HepG2 (cell line): Measurements from ENCODE around the gene RERE. TPM values are rescaled to one million over a fixed set of nuclear protein-coding genes. Genes with fewer than 3 reads are reported as not detected.

Experiments used
- BCL6 ChIP-seq: IDR thresholded peaks from 2 replicates; pipeline ENCODE4 v1.6.1; 2016; ENCODE audit warnings: missing genetic modification reagents, missing compliant biosample characterization
- CAMTA2 ChIP-seq: sonication (generic); formaldehyde crosslinking; IDR thresholded peaks from 2 replicates; pipeline ENCODE4 v1.4.0; 2020; ENCODE audit warnings: mild to moderate bottlenecking, missing genetic modification reagents, borderline replicate concordance
- CENPBD1 ChIP-seq: sonication (generic); formaldehyde crosslinking; IDR thresholded peaks from 2 replicates; pipeline ENCODE4 v1.8.0; 2022; ENCODE audit warnings: missing genetic modification reagents, low read depth, mild to moderate bottlenecking, borderline replicate concordance
- HINFP ChIP-seq: sonication (generic); formaldehyde crosslinking; IDR thresholded peaks from 2 replicates; pipeline ENCODE4 v1.4.0; 2020; ENCODE audit warnings: low read depth, mild to moderate bottlenecking, missing genetic modification reagents
- KDM4B ChIP-seq: sonication (generic); formaldehyde crosslinking; IDR thresholded peaks from 2 replicates; pipeline ENCODE4 v1.4.0; 2020; ENCODE audit warnings: missing genetic modification reagents
- KLF12 ChIP-seq: sonication (generic); formaldehyde crosslinking; IDR thresholded peaks from 2 replicates; pipeline ENCODE4 v1.4.0; 2020; ENCODE audit warnings: missing genetic modification reagents, borderline replicate concordance
- MAF1 ChIP-seq: sonication (generic); formaldehyde crosslinking; IDR thresholded peaks from 2 replicates; pipeline ENCODE4 v1.5.0; 2020; ENCODE audit warnings: missing genetic modification reagents, borderline replicate concordance
- NAIF1 ChIP-seq: sonication (generic); formaldehyde crosslinking; IDR thresholded peaks from 2 replicates; pipeline ENCODE4 v1.5.0; 2020; ENCODE audit warnings: mild to moderate bottlenecking, missing genetic modification reagents, borderline replicate concordance
- NCOA2 ChIP-seq: sonication (generic); formaldehyde crosslinking; IDR thresholded peaks from 2 replicates; pipeline ENCODE4 v1.8.0; 2022; ENCODE audit warnings: inconsistent platforms
- RELA ChIP-seq: sonication (generic); formaldehyde crosslinking; IDR thresholded peaks from 2 replicates; pipeline ENCODE4 v1.4.0; 2020; ENCODE audit warnings: missing genetic modification reagents
- SNRNP70 ChIP-seq: fragments of 200-400 bp; formaldehyde crosslinking; IDR thresholded peaks from 2 replicates; pipeline ENCODE4 v1.6.1; 2017; ENCODE audit warnings: mild to moderate bottlenecking, low read depth, low read length, moderate library complexity
- ZBTB38 ChIP-seq: sonication (generic); formaldehyde crosslinking; IDR thresholded peaks from 2 replicates; pipeline ENCODE4 v1.5.1; 2020; ENCODE audit warnings: mild to moderate bottlenecking, missing genetic modification reagents
- ZBTB7B ChIP-seq: sonication (generic); formaldehyde crosslinking; IDR thresholded peaks from 2 replicates; pipeline ENCODE4 v1.4.0; 2020; ENCODE audit warnings: missing genetic modification reagents
- ZNF280B ChIP-seq: sonication (generic); formaldehyde crosslinking; IDR thresholded peaks from 2 replicates; pipeline ENCODE4 v1.5.0; 2020; ENCODE audit warnings: missing genetic modification reagents, mild to moderate bottlenecking, borderline replicate concordance
- ZNF350 ChIP-seq: sonication (generic); formaldehyde crosslinking; IDR thresholded peaks from 2 replicates; pipeline ENCODE4 v1.4.0; 2020; ENCODE audit warnings: mild to moderate bottlenecking, low read depth, missing genetic modification reagents, borderline replicate concordance
- ZNF550 ChIP-seq: sonication (generic); formaldehyde crosslinking; IDR thresholded peaks from 2 replicates; pipeline ENCODE4 v1.4.0; 2020; ENCODE audit warnings: mild to moderate bottlenecking, missing genetic modification reagents, borderline replicate concordance
- polyA plus RNA-seq, 8 experiments: library from polyadenylated mRNA; depleted of rRNA in 3 of 8; stranded (reverse) in 7 of 8; unstranded in 1 of 8; fragments of >200 nt; fragmentation: Illumina TruSeq in 4 of 8; extraction: Trizol in 4 of 8; gene quantifications; 2 replicates each; pipeline versions ENCODE4 v1.2.1 to v1.2.3, GENCODE V29; 2011 to 2016; ENCODE audit warnings: low read depth in 4 of 8, missing spikeins in 1 of 8, mixed read lengths in 1 of 8; ENCODE audit not compliant: insufficient read depth in 1 of 8
- total RNA-seq, 5 experiments: library from RNA; depleted of rRNA; stranded (reverse); fragments of >200 nt; fragmentation: Illumina TruSeq; extraction: Trizol; gene quantifications; 2 replicates each; pipeline ENCODE4 v1.2.3, GENCODE V29; 2016; ENCODE audit warnings: low read depth in 1 of 5
- TF ChIP-seq, protein P1 (sequence below): sonication (generic); formaldehyde crosslinking; IDR thresholded peaks from 2 replicates; pipeline ENCODE4 v1.4.0; 2020; ENCODE audit warnings: mild to moderate bottlenecking, missing genetic modification reagents
- TF ChIP-seq, protein P2 (sequence below), 2 experiments: sonication (generic) in 1 of 2; formaldehyde crosslinking in 1 of 2; IDR thresholded peaks; 2 replicates each; pipeline versions ENCODE4 v1.4.0 to v1.6.1; 2018 to 2020; ENCODE audit warnings: missing genetic modification reagents in 2 of 2, borderline replicate concordance in 1 of 2, low read depth in 1 of 2, mild to moderate bottlenecking in 1 of 2, missing biosample characterization in 1 of 2
- TF ChIP-seq, protein P3 (sequence below): conservative IDR thresholded peaks from 2 replicates; pipeline ENCODE4 v1.6.1; 2018; ENCODE audit warnings: missing genetic modification reagents
- TF ChIP-seq, protein P4 (sequence below): sonication (generic); formaldehyde crosslinking; IDR thresholded peaks from 2 replicates; pipeline ENCODE4 v1.5.0; 2020; ENCODE audit warnings: missing genetic modification reagents, mild to moderate bottlenecking, borderline replicate concordance

RERE gene
- total and polyA plus RNA-seq, 2 of the 13 experiments (the other 11 are each of a cell fraction or from before 2014, with no cell fraction given): 18.3 to 21.9 TPM

DNA sequence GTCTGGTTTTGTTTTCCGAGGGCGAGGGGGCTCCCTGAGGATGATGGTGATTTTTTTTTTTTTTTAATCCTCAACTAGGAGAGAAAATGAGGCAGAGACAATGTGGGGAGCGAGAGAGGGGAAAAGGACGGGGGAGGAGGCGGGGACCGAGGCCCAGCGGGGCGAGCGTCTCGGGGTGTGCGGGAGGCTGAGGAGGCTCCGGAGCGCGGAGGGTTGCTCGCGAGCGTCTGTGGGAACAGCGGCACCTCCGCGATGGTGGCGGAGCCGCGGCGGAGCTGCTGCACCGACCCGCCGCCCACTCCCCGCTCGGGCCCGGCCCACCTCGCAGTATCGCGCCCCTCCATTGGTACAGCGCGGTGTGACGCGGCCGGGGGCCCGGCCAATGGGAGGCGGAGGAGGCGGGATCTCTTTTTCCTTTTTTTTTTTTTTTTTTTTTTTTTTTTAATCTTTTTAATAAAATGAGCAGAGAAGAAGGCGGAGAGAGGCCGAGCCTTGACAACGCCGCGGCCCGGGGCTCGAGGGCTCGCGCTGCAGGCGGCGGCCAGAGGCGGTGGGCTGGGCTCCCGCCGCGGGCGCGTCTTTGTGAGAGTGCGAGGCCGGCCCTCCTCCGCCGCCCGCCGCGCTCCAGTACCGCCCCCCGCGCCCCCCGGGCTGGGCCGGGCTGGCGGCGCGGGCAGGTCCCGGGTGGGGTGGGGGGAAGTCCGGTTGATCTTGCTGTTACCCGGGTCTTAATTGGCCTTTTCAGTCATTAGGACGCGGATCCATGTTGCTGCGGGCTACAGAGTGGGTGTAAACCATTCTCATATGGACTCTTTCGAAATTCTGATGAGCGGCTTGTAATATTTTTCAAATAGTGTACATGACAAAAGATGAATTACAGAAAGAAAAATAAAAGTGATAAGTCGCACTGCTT is at the start of gene RERE (continued):
- no peak for TF ChIP-seq ZNF280B (CRISPR knock-in tag)
- no peak for TF ChIP-seq CENPBD1 (CRISPR knock-in tag)
- no peak for TF ChIP-seq SNRNP70
- no peak for TF ChIP-seq NAIF1
- no peak for TF ChIP-seq ZNF550 (CRISPR knock-in tag)
- no peak for TF ChIP-seq CAMTA2 (CRISPR knock-in tag)
- 0 out of 2 replicates have a peak, but pooled peaks have one; percentile 33 for TF ChIP-seq BCL6 (CRISPR knock-in tag)
- TF ChIP-seq, protein P1, sequence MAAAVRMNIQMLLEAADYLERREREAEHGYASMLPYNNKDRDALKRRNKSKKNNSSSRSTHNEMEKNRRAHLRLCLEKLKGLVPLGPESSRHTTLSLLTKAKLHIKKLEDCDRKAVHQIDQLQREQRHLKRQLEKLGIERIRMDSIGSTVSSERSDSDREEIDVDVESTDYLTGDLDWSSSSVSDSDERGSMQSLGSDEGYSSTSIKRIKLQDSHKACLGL (CRISPR knock-in tag): no peak
- TF ChIP-seq ZNF350 (CRISPR knock-in tag): peak; percentile 41; the same call in 1 of the 2 replicates
- TF ChIP-seq ZBTB38 (CRISPR knock-in tag): no peak; the same call in 1 of the 2 replicates
- TF ChIP-seq RELA (CRISPR knock-in tag): no peak
- TF ChIP-seq NCOA2 (CRISPR knock-in tag): 0 out of 2 replicates have a peak, but pooled peaks have one; percentile 37
- no peak for TF ChIP-seq MAF1 (CRISPR knock-in tag)
- peak; percentile 58; the same call in 1 of the 2 replicates for TF ChIP-seq KDM4B (CRISPR knock-in tag)
- TF ChIP-seq KLF12: no peak
- no peak; the same call in 1 of the 2 replicates for TF ChIP-seq ZBTB7B (CRISPR knock-in tag)
- TF ChIP-seq, protein P2, sequence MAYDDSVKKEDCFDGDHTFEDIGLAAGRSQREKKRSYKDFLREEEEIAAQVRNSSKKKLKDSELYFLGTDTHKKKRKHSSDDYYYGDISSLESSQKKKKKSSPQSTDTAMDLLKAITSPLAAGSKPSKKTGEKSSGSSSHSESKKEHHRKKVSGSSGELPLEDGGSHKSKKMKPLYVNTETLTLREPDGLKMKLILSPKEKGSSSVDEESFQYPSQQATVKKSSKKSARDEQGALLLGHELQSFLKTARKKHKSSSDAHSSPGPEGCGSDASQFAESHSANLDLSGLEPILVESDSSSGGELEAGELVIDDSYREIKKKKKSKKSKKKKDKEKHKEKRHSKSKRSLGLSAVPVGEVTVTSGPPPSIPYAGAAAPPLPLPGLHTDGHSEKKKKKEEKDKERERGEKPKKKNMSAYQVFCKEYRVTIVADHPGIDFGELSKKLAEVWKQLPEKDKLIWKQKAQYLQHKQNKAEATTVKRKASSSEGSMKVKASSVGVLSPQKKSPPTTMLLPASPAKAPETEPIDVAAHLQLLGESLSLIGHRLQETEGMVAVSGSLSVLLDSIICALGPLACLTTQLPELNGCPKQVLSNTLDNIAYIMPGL (CRISPR knock-in tag; IDR thresholded peaks at IDR 0.05; ENCODE audit: borderline replicate concordance in 1 of 2, low read depth in 1 of 2): peak in 1 of 2 experiments; percentile 82; a peak in 3 of 4 replicates
- TF ChIP-seq, protein P3, sequence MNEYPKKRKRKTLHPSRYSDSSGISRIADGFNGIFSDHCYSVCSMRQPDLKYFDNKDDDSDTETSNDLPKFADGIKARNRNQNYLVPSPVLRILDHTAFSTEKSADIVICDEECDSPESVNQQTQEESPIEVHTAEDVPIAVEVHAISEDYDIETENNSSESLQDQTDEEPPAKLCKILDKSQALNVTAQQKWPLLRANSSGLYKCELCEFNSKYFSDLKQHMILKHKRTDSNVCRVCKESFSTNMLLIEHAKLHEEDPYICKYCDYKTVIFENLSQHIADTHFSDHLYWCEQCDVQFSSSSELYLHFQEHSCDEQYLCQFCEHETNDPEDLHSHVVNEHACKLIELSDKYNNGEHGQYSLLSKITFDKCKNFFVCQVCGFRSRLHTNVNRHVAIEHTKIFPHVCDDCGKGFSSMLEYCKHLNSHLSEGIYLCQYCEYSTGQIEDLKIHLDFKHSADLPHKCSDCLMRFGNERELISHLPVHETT (CRISPR knock-in tag): no peak; the same call in 1 of the 2 replicates
- TF ChIP-seq HINFP (CRISPR knock-in tag): no peak
- TF ChIP-seq, protein P4, sequence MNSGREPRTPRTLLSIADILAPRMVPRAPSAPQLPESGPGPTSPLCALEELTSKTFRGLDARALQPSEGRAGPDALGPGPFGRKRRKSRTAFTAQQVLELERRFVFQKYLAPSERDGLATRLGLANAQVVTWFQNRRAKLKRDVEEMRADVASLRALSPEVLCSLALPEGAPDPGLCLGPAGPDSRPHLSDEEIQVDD (CRISPR knock-in tag): no peak
